HG03095 (cell line): Measurements from ENCODE around the gene BNC1.

ENCODE experiments used
- ATAC-seq: cut with Tn5 transposase; IDR thresholded peaks from one replicate; pipeline ENCODE4 v1.9.1; 2021; ENCODE audit warnings: moderate library complexity; ENCODE audit not compliant: unreplicated experiment

Gene BNC1, protein sequence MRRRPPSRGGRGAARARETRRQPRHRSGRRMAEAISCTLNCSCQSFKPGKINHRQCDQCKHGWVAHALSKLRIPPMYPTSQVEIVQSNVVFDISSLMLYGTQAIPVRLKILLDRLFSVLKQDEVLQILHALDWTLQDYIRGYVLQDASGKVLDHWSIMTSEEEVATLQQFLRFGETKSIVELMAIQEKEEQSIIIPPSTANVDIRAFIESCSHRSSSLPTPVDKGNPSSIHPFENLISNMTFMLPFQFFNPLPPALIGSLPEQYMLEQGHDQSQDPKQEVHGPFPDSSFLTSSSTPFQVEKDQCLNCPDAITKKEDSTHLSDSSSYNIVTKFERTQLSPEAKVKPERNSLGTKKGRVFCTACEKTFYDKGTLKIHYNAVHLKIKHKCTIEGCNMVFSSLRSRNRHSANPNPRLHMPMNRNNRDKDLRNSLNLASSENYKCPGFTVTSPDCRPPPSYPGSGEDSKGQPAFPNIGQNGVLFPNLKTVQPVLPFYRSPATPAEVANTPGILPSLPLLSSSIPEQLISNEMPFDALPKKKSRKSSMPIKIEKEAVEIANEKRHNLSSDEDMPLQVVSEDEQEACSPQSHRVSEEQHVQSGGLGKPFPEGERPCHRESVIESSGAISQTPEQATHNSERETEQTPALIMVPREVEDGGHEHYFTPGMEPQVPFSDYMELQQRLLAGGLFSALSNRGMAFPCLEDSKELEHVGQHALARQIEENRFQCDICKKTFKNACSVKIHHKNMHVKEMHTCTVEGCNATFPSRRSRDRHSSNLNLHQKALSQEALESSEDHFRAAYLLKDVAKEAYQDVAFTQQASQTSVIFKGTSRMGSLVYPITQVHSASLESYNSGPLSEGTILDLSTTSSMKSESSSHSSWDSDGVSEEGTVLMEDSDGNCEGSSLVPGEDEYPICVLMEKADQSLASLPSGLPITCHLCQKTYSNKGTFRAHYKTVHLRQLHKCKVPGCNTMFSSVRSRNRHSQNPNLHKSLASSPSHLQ

DNA sequence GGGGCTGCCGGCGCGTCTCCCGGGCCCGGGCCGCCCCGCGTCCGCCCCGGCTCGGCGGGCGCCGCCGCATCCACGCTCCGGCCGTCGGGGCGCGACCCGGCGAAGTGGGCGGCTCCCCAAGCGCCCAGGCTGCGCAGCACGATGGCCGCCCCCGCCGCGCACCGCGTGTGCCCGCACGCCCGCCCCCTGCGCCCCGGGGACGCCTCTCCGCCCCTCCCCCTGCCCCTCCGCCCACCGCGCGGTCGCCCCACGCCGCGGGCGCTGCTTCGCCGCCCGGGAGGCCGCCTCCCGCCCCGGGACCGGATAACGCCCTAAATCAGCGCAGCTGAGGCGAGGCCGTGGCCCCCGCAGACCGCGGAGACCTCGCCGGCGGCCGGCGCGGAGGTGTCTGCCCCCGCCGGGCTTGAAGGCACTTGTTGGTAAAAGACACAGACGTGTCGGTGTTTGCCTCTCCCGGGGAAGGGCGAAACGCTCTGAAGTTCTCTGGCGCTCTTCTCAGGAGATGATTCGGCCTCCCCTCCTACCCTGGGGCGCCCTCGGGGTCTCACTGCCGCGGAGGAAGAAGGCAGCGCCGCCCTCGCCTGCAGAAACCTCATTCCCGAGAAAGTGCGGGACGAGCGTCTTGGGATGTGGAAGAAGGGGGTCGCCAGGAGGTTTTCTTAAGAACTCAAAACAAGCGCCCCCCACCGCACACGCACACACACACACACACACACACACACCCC lies at the start of gene BNC1:
BNC1 (minus strand) TSS at position 106 of the 725 bp plus-strand sequence; CDS start at position 70, 36 bp downstream.
- no peak for ATAC-seq

DNA sequence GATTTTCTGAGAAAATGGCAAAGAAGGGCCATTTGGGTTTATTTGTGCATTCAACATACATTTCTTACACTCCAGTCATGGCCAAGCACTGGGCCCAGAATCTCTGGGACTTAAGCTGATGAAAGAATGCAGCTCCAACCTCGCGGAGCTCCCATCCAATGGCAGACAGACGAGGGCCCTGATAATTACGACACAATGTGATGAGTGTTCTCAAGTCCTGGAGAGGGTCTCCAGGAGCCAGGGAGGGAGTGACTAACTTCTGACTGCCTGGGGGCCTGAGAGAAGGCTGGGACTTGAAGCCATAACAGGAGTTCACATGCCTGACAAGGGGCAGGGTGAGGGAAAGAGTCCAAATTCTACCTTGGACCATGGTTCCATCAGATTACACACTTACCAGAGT lies 42.6 kb upstream of the BNC1 start:
- ATAC-seq, result no peak

DNA sequence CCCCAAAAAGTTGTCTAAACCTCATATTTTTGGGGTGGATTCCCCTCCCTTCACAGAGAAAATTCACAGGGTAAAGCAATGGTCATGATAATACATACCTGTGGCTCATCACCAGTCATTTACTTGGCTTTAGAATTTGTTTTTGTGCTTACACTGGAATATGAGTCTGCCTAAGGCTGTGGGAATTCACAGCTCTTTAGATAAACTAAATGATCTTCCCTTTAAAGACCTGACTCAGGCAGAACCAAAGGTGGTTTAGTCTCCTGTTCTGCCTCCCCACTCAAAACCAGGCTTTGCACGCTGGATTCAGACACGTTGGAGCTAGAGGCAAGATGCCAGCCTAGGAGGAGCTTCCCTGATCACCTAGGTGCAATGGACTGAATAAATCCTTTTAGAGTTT lies 40.3 kb upstream of the BNC1 start:
- ATAC-seq, result no peak

DNA sequence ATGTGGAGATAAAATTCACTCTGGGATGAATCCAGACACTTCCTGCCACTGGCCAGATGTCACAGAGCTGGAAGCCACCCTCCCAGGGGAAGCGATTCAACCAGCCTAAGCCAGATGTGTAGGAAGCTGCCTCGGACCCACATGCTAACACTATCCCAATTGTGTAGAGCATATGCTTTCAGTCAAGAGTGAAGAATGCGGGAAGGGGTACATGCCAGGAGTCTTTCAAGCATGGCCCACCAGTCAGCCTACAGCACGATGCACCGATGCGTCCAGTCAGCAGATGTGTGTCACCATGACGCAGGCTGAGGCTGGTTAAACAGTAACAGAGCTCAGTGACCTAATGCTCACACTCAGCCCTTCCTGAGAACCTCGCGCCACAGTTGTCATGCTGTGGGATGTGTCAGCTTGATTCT lies 38.8 kb upstream of the BNC1 start:
- no peak for ATAC-seq

DNA sequence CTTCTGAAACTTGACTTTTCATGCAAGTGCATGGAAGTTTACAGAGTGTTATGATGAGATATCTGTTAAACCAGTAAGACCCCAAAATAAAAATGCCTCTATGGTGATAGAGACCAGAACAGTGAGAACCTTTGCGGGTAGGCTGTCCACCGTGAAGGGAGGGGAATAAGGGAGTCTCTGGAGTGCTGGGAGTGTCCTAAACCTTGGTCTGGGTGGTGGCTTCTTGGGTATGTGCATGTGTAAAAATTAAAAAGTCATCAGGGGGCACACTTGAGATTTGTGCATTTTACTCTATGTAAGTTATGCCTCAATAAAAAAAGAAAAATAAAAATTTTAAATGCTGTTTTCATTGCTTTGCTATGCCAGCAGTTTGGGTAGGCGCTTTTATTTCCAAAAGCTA lies 38.2 kb upstream of the BNC1 start:
- no peak for ATAC-seq

DNA sequence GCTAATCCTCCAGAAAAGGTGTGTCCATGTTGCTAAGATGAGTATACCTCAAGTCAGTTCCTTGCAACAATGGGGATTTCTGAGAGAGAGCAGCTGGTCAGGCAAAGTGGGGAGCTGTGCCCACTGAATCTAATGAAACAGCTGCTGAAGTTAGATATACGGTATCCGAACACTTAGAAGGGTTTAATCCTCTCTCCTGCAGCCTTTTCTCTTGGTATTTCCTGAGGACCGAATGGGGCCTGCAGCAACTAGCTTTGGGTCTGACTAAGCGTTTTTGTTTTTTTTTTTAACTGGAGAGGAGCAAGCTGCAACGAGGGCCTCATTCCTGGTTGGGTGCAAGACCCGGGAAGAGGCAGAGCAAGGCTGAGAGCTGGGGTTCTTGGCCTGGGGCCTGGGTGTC lies 37.6 kb upstream of the BNC1 start:
- ATAC-seq, result no peak

DNA sequence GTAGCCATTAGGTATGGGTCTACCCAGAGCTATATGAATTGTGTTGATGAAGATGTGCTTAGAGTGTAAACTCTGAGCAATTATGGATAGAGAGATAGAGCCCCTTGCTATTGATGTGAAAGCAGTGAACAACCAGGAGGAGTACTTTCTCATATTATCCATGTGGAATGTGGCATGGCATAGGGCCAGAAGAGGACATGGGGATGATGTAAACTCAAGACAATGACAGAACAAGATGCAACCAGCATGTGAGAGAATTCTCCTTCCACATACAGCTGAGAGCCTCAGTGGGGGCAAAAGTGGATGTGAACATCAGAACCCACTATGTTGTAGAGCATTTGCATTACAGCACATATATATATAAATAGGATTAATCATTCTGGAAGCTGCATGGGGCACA lies 36.4 kb upstream of the BNC1 start:
- ATAC-seq, result no peak

DNA sequence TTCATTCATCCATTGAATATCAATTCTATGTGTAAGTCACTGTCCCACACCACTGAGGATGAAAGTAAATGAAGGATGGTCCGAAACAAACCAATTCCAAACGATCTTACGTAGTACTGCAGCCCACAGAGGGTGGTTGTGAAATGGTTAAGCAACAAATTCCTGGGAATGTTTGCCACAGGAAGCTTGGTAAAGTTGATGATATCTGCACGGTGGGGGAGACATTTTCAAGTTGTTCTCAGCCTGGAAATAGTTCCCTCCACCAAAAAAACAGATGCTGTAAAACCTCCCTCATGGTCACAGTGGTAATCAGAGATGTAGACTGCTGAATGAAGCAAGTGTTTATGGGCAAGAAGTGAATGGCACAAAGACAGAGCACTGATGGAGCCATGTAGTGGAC lies 35.9 kb upstream of the BNC1 start:
- no peak for ATAC-seq

DNA sequence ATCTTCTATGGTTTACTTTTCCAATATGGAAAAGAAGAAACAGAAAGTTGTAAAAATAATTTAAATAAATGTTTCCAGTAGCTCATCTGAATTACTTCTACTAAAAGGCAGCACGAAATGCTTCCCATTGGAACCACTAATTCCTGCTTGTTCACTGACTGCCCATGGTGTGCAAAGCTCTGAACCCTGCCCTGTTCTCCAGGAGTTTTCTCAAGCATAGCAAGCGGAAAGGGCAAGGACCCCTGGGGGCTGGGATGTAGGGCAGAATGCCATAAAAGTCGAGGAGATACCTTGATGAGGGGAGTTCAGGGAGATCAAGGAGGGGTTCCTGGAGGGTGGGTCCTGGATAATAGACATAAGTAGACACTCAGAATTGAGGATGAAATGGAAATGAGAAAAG lies 35.3 kb upstream of the BNC1 start:
- ATAC-seq, result no peak

DNA sequence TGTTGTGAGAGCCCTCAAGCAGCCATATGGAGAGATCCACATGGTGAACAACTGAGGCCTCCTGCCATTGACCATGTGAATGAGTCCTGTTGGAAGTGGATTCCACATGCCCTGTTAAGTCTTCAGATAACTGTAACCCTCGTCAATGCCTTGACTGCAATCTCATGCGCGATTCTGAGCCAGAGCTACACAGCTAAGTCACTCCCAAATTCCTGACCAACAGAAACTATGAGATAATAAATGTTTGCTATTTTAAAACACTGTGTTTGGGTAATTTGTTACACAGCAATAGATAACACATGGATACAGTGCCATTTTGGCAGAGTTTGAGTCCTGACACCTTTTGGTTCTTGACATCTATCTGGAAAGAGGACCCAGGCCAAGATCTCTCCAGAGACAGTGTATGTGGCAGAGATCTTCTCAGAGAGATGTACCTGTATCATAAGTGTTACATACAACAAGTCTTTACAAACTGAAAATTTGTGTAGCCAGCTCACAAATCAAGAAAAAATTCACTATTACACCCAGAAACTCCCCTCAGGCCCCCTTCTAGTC lies 34.5 kb upstream of the BNC1 start:
- ATAC-seq, result no peak

DNA sequence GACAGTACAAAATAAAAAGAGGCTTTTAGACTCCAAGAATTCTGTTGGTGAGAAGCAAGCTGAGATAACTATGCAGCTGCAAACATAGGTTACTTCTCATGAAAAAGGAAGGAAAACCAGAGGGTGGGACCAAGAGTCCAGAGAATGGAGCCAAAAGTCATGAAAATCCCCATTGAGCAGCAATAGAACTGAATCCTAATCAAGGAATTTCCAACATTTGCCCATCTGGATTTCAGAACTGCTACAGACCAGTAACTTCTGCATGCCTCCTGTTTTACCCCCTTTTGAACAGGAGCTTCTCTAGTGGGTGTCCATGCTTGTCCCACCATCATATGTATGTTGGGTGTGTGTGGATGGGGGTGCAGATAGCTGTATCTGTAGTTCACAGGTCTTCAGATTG lies 33.6 kb upstream of the BNC1 start:
- ATAC-seq, result no peak

DNA sequence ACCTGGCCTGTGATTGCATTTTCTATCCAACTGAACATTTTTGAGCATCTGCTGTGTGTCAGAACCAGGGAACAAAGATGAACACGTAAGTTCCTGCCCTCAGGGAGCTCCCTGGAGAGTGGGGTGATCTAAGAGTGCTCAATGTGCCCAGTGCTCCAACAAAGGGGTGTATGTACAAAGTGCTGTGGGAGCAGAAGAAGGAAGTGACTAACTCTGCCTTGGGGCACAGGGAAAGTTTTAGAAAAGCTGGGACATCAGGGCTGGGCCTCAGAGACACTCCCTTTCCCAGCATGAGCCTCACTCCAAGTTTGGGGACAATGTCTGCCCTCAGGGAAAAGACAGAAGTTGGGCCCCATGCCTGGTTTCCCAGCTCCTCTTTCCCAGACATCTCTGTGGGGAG lies 27.6 kb upstream of the BNC1 start:
- no peak for ATAC-seq

DNA sequence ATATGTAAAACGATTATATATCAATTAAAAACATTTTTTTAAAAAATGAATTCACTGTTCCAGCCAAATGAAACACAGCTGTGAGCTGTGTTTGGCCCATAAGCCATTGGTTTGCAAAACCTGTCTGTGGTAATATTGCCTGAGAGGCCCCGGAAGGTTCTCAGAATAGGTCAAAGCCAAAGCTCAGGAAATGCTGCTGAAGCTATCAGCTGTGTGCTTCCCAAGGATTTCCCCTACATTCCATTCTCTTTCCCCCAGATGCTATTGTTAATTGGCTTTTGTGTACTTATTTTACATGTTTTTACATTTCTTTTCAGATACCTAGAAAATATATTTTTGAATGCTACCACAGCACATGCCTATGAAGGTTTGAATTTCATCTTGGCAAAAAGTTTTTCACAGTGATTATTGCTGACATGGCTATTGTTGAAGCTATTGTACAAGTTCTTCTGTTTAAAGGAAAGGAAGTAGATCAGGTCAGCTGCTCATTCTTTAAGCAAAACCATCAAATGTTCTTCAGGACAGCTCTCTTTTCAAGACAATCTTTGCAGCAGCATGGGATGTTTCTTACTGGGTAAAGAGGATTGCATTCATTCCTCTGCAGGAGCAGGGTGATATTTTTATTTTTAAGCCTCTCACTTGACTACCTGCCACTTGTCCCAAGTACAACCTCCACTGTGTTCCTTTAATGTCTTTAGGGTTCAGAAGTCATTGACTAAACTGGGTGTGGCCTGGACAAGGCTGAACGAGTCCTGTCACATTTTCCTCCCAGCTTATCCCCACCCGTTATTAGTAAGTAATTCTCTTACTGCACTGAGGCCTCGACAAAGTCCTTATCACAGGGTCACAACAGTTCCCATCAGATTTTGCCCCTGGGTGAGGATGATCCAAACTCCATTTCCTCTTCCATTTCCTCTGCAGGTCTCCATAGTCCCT lies 26.3 kb upstream of the BNC1 start:
- ATAC-seq, result no peak

DNA sequence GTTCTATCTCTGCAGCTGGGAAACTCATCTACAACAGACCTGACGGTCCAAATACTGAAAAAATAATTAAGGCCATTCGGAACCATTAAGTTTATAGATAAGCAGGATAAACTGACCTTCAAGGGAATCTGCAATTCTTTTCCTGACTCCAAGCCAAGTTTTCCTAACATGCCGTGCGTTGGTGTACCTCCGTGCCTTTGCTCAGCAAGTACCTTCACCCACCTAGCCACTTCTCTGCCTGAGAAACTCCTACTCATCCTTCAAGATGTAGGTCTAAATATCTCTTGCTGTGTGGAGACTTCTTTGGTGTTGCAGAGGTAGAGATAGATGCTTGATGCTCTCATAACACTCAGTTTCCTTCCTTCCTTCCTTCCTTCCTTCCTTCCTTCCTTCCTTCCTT lies 24.2 kb upstream of the BNC1 start:
- ATAC-seq, result no peak

DNA sequence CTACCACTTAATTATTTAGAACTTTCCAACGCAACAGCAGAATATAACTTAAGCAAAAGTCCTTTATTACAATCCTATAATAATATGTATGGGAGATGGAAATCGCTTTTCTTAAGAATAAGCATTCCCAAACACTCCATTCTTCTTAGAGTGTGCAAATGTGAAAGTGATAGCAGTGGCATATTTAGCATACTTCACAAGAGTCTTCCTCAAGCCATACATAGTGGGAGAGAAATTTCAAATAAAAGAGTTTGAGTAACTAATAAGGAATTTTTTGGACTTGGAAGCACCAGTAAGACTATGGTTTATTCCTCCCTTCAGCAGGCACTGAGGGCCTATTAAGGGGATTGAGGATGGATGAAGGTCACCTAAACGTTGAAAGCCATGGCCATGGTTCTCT lies 22.1 kb upstream of the BNC1 start:
- ATAC-seq, result no peak

DNA sequence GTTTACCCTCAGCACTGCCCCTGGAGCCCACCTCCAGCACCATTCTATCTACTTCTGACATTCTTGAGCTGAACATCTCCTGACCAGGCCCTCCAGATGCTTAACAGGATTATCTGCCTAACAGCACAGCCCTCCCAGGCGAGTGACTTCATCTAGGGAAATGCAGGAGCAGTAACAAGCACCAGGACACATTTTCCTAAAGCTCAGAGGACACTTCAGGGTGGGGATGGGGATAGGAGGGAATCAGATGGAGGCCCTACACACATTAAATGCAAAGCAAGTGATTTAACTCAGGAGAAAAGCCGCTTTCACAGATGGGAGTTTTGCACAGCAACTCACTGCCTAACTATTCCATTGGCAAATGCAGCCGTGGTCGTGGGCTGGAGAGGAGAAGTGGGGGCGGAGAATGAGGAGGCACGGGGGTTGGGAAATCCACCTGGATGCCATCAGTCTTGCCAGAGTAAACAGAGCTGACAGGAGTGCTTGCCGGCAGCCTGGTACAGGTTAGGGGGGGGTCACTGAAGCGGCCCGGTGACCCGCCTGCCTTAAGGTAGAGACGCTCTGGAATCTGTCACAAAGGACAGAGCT lies 21.3 kb upstream of the BNC1 start:
- no peak for ATAC-seq

DNA sequence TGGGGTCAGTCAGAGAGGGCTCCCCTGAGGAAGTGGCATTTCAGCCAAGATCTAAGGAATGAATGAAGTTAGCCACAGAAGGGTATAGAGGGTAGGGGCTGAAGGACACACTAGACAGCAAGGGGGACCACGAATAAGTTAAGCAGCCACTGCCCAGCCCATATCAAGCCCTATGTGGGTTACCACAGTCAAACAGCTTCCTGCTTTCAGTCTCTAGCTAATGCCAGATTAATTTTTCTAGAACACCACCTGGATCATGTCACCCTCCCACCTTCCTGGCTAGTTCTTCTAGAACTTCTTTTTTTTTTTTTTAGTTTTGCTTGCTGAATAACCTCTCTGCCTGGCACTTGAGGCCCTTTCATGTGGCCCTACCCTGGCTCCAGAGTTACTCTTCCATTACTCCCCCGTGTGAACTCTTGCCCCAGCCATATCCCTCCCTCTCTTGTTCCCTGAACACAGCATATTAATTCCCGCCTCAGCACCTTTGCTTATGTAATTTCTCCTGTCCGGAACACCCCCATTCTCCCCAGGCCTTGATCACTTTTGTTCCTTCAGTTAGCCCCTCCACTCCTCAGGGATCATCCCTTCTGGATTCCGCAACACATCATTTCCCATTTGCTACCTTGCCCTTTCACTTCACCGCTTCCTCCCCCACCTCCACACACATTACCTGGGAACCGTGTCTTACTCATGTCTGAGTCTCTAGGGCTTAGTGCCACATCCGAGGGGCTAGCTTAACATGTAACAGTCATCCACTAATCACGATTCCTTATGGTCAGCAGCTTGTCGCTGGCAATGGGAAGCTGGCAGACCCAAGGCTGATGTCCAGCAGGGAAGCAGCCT lies 20.6 kb upstream of the BNC1 start:
- ATAC-seq, result no peak

DNA sequence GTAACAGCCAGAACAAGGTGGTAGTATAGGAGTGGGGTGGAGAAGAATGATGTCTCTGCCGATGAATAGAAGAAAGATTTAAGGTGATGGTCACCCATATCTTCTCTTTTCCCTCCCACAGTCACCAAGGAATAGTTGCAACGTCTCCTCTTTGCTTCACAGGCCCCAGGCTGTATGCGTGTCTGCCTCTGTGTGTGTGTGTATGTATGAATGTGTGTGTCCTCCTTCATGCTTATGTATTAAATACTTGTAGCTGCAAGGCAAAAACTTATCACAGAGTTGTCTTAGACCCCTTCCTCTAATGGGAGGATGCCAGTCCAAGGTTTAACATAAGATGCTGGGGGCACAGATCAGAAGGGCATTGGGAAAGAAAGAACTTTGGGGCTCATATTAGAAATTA lies 19.1 kb upstream of the BNC1 start:
- ATAC-seq, result no peak

DNA sequence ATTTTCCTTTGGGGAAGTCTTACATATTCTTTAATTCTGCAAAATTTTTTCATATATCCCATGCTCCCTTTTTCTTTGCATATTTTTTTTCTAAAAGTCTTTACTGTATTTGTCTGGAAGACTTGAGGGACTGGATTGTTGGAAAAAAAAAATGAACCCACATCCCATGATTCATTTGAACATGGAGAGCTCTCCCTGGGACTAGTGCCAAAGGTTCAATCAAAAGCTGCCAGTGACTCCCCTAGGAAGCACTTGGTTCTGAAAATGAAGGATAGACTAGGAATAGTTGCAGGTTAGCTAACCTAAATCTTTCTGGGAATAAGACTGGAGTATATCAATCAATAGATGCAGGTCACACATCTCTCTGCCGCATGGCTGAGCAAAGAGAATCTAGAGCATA lies 16.4 kb upstream of the BNC1 start:
- ATAC-seq, result no peak
